GM18951 (cell line): ENCODE measurements around the gene CHD1.

Experiments
- POLR2A ChIP-seq: IDR thresholded peaks from 4 replicates; pipeline ENCODE4 v1.6.1; 2011; ENCODE audit warnings: mild to moderate bottlenecking; ENCODE audit not compliant: insufficient read length, insufficient read depth; ENCODE audit errors: extremely low read depth
- in situ Hi-C: fragments of 300-500 bp; cut with MboI; formaldehyde crosslinking; loops from one replicate; pipeline ENCODE4 v1.12.0; 2022; ENCODE audit warnings: low sequenced_read_pairs, mixed read lengths, inconsistent platforms; ENCODE audit not compliant: unreplicated experiment

CHD1 gene

GRCh38 chr5:98840946-98841345 lies 87.9 kb downstream of the CHD1 start:
- no peak for TF ChIP-seq POLR2A
- in situ Hi-C loops = no loop called here

GRCh38 chr5:98839469-98840383 lies 89.1 kb downstream of the CHD1 start:
- no peak for TF ChIP-seq POLR2A
- in situ Hi-C loops = no loop called here

GRCh38 chr5:98836175-98836574 lies 92.6 kb downstream of the CHD1 start:
- TF ChIP-seq POLR2A = no peak
- in situ Hi-C loops = no loop called here

GRCh38 chr5:98827588-98828284 lies 101.1 kb downstream of the CHD1 start:
- in situ Hi-C loops = no loop called here
- no peak for TF ChIP-seq POLR2A

GRCh38 chr5:98827161-98827560 lies 101.6 kb downstream of the CHD1 start:
- in situ Hi-C loops = no loop called here
- no peak for TF ChIP-seq POLR2A

- no peak for TF ChIP-seq POLR2A
- in situ Hi-C loops = no loop called here
Observed at GRCh38 chr5:98825582-98826375, 103.0 kb downstream of the CHD1 start.

GRCh38 chr5:98816582-98817222 lies 112.1 kb downstream of the CHD1 start:
- TF ChIP-seq POLR2A = no peak
- in situ Hi-C loops = no loop called here

- no peak for TF ChIP-seq POLR2A
- in situ Hi-C loops = no loop called here
Observed at GRCh38 chr5:98813755-98814154, 115.1 kb downstream of the CHD1 start.

- no peak for TF ChIP-seq POLR2A
- in situ Hi-C loops = no loop called here
Observed at GRCh38 chr5:98810206-98810605, 118.6 kb downstream of the CHD1 start.

GRCh38 chr5:98807806-98808205 lies 121.0 kb downstream of the CHD1 start:
- in situ Hi-C loops = no loop called here
- no peak for TF ChIP-seq POLR2A

- TF ChIP-seq POLR2A = no peak
- in situ Hi-C loops = no loop called here
Observed at GRCh38 chr5:98805070-98805469, 123.7 kb downstream of the CHD1 start.

GRCh38 chr5:98804066-98804465 lies 124.7 kb downstream of the CHD1 start:
- TF ChIP-seq POLR2A = no peak
- in situ Hi-C loops = no loop called here
